Frontal cortex (tissue), 4 donors: ENCODE measurements around the gene TPCN2. TPM values are rescaled to one million over a fixed set of nuclear protein-coding genes. Genes with fewer than 3 reads are reported as not detected.

Source experiments
- DNase-seq, 2 donors: peaks; one replicate each; pipeline ENCODE4 v3.0.0; 2012; ENCODE audit warnings: low spot score in 2 of 2
- FAIRE-seq: peaks from 2 replicates; lab custom pipeline; 2012; peaks lifted over from hg19 to GRCh38; lab: Jason Lieb, UNC
- total RNA-seq: library from RNA; depleted of rRNA; stranded (reverse); fragments of >200 nt; gene quantifications from one replicate; pipeline ENCODE4 v1.2.3, GENCODE V29; 2014
- donor health status: control.
- donor health status: control.
- donor health status: control.

The TPCN2 gene
- total RNA-seq, 1 donor from 2014 or later: 6.1 TPM

GRCh38 chr11:69119190-69119589, 70.5 kb downstream of the TPCN2 start:
- FAIRE-seq: no peak

GRCh38 chr11:69120096-69120875, 71.6 kb downstream of the TPCN2 start:
- no peak for FAIRE-seq

More at GRCh38 chr11:69119190-69119589, 70.5 kb downstream of the TPCN2 start:
- DNase-seq: no peak

GRCh38 chr11:69121021-69121420, 72.3 kb downstream of the TPCN2 start:
- no peak for FAIRE-seq
- no peak for DNase-seq

More at GRCh38 chr11:69120096-69120875, 71.6 kb downstream of the TPCN2 start:
- DNase-seq: no peak

- FAIRE-seq (no peak), DNase-seq (no peak)
Observed at GRCh38 chr11:69121621-69122325, 73.0 kb downstream of the TPCN2 start.

GRCh38 chr11:69122326-69122629, 73.5 kb downstream of the TPCN2 start:
- FAIRE-seq (no peak), DNase-seq (no peak)

- peak; percentile 22 to 51 for DNase-seq
- no peak for FAIRE-seq
Observed at GRCh38 chr11:69122630-69123431, 74.1 kb downstream of the TPCN2 start.

GRCh38 chr11:69123593-69124545, 75.1 kb downstream of the TPCN2 start:
- FAIRE-seq (no peak), DNase-seq (peak in 1 of 2 donors; percentile 13)

- FAIRE-seq (no peak), DNase-seq (peak in 1 of 2 donors; percentile 19)
Observed at GRCh38 chr11:69125861-69126260, 77.1 kb downstream of the TPCN2 start.

- no peak for FAIRE-seq
- DNase-seq: peak in 1 of 2 donors; percentile 17
Observed at GRCh38 chr11:69126286-69126685, 77.6 kb downstream of the TPCN2 start.

GRCh38 chr11:69127081-69127850, 78.5 kb downstream of the TPCN2 start:
- DNase-seq: peak in 1 of 2 donors; percentile 26
- no peak for FAIRE-seq

GRCh38 chr11:69127884-69128283, 79.2 kb downstream of the TPCN2 start:
- no peak for FAIRE-seq
- DNase-seq: no peak

- DNase-seq: no peak
Observed at GRCh38 chr11:69129053-69129452, 80.3 kb downstream of the TPCN2 start.

GRCh38 chr11:69129647-69130046, 80.9 kb downstream of the TPCN2 start:
- DNase-seq: no peak
- FAIRE-seq: no peak

More at GRCh38 chr11:69129053-69129452, 80.3 kb downstream of the TPCN2 start:
- no peak for FAIRE-seq

- DNase-seq: no peak
- no peak for FAIRE-seq
Observed at GRCh38 chr11:69130654-69131053, 81.9 kb downstream of the TPCN2 start.

- FAIRE-seq (no peak), DNase-seq (no peak)
Observed at GRCh38 chr11:69131121-69131566, 82.4 kb downstream of the TPCN2 start.

GRCh38 chr11:69131644-69132300, 83.0 kb downstream of the TPCN2 start:
- FAIRE-seq (no peak), DNase-seq (peak; percentile 61 to 67)

GRCh38 chr11:69132301-69132670, 83.6 kb downstream of the TPCN2 start:
- DNase-seq (no peak), FAIRE-seq (no peak)

- no peak for FAIRE-seq
- DNase-seq: no peak
Observed at GRCh38 chr11:69133251-69133650, 84.5 kb downstream of the TPCN2 start.
